ENCODE results near the gene PEX10. TPM values are rescaled to one million over a fixed set of nuclear protein-coding genes. Genes with fewer than 3 reads are reported as not detected.

The PEX10 gene
- 29.4 and 37.9 TPM in 2 replicates for total RNA-seq

DNA sequence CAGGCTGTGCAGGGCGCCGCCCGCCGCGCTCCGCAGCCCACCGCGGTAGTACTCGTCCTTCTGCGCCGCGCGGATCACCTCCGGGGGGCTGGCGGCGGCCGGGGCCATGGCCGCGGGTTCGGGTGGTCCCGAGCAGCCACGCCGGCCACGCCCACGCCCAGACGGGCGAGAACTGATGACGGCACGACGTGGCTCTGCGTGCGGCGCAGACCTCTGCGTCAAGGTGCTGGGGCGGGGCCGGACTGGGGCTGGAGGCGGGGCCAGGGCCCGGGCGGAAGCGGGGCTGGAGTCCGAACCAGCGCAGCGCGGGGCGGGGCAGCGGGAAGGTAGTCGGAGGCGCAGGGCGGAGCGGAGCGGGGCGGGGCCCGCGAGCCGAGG is at the start of gene PEX10:
PEX10 (minus strand) TSS at position 170 of the 378 bp plus-strand sequence; CDS start at position 108, 62 bp downstream.

DNA sequence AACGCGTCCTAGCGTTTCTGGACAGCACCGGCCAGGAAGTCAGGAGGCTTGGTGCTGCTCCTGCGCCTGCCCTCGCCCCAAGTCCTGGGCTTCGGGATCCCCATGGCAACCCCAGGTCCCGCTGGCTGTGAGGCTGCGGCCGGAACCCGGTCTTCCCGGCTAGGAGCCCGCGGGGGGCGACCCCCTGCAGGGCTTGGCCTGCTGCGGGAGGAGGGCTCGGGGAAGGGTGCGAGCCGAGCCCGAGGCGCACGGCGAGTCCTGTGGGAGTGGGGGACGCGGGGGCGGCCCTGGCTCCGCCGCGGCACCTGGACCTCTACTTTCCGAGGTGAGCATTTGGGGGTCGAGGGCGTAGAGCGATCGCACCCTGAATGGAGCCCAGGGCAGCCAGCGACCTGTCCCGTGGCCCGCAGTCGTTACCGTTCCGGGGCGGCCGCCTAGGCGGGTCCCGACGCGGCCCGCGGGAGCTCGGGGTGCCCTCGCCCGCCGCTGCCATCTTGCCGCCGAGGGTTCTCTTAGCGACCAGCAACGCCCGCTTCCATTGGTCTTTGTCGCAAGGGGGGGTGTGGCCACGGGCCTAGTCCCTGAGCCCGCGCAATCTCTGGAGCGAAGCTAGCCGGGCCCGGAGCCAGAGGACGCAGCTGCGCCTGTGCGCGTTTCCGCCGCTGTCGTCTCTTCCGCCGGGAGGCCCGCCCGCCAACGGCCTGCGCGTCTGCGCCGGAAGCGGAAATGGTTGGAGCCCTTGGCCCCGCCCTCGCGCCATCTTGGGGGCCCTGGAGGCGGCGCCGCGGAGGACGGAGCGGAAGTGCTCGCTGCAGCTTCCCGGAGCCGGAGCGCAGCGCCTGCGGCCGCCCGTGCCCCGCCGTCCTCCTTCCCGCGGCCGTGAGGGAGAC is 21.1 kb downstream of the PEX10 start, which contains the start of the genes MORN1 and RER1:
MORN1 (minus strand) TSS at position 514 of the 890 bp plus-strand sequence; CDS start at position 493, 21 bp downstream.
RER1 (plus strand) TSS at position 801 of the 890 bp plus-strand sequence. CDS start 3,950 bp downstream, outside the sequence.

Other genes with a start within 250 kb of the PEX10 start
- 53.0 and 62.4 TPM in 2 replicates for gene FAAP20, start 217.8 kb downstream of the PEX10 start, total RNA-seq
- 12.9 and 13.3 TPM in 2 replicates for gene SKI, start 184.2 kb downstream of the PEX10 start, total RNA-seq
- 6.7 and 11.5 TPM in 2 replicates for gene MORN1, start 21.0 kb downstream of the PEX10 start, total RNA-seq
- gene RER1, start 20.7 kb downstream of the PEX10 start, total RNA-seq, result 111 and 126 TPM in 2 replicates
- gene PLCH2, start 63.7 kb upstream of the PEX10 start, total RNA-seq, result not detected in 2 replicates
- gene PANK4, start 114.0 kb upstream of the PEX10 start, total RNA-seq, result 37.9 and 39.8 TPM in 2 replicates
- gene HES5, start 117.7 kb upstream of the PEX10 start, total RNA-seq, result not detected in 2 replicates
- 20.2 and 25.9 TPM in 2 replicates for gene TNFRSF14, start 143.8 kb upstream of the PEX10 start, total RNA-seq
- gene PRXL2B, start 174.2 kb upstream of the PEX10 start, total RNA-seq, result 20.4 and 23.1 TPM in 2 replicates
- gene MMEL1, start 220.5 kb upstream of the PEX10 start, total RNA-seq, result not detected in 2 replicates

All from myometrial cell (primary cell).